GM18861 (cell line): ENCODE measurements around the gene NIN.

Source experiments
- ATAC-seq: cut with Tn5 transposase; IDR thresholded peaks from one replicate; pipeline ENCODE4 v1.9.1; 2021; ENCODE audit not compliant: unreplicated experiment

Gene NIN

GRCh38 chr14:50830932-50831725 is at the start of gene NIN:
Gene NIN, minus strand, starts transcription at chr14:50831162. Its CDS starts 9,106 bp downstream, at chr14:50822056.
- ATAC-seq: peak; percentile 54

GRCh38 chr14:50875359-50876070 is 44.6 kb upstream of the NIN start:
- peak; percentile 92 for ATAC-seq

- no peak for ATAC-seq
Observed at GRCh38 chr14:50874757-50875156, 43.8 kb upstream of the NIN start.

GRCh38 chr14:50871914-50872732 is 41.2 kb upstream of the NIN start, which contains the start of gene ABHD12B:
Gene ABHD12B, plus strand, starts transcription at chr14:50872053. Its CDS starts 122 bp downstream, at chr14:50872175.
- no peak for ATAC-seq

- ATAC-seq: no peak
Observed at GRCh38 chr14:50871228-50871627, 40.3 kb upstream of the NIN start.

- ATAC-seq: no peak
Observed at GRCh38 chr14:50865391-50866076, 34.6 kb upstream of the NIN start.

- no peak for ATAC-seq
Observed at GRCh38 chr14:50864946-50865345, 34.0 kb upstream of the NIN start.

- ATAC-seq: no peak
Observed at GRCh38 chr14:50864237-50864636, 33.3 kb upstream of the NIN start.

GRCh38 chr14:50862036-50862570 is 31.1 kb upstream of the NIN start:
- no peak for ATAC-seq

- no peak for ATAC-seq
Observed at GRCh38 chr14:50860478-50861086, 29.6 kb upstream of the NIN start.

GRCh38 chr14:50859296-50859624 is 28.3 kb upstream of the NIN start:
- ATAC-seq: no peak

GRCh38 chr14:50856660-50857059 is 25.7 kb upstream of the NIN start:
- ATAC-seq: no peak

GRCh38 chr14:50855558-50855957 is 24.6 kb upstream of the NIN start:
- no peak for ATAC-seq

GRCh38 chr14:50854521-50854920 is 23.6 kb upstream of the NIN start:
- no peak for ATAC-seq

GRCh38 chr14:50853891-50854290 is 22.9 kb upstream of the NIN start:
- no peak for ATAC-seq

GRCh38 chr14:50846226-50846880 is 15.4 kb upstream of the NIN start:
- ATAC-seq: no peak

GRCh38 chr14:50845166-50845565 is 14.2 kb upstream of the NIN start:
- no peak for ATAC-seq

GRCh38 chr14:50844391-50844790 is 13.4 kb upstream of the NIN start:
- ATAC-seq: no peak

GRCh38 chr14:50839691-50840090 is 8.7 kb upstream of the NIN start:
- no peak for ATAC-seq

- no peak for ATAC-seq
Observed at GRCh38 chr14:50839048-50839447, 8.1 kb upstream of the NIN start.
